Lung (tissue), 12 donors: ENCODE data around the gene CEMP1. TPM values are rescaled to one million over a fixed set of nuclear protein-coding genes. Genes with fewer than 3 reads are reported as not detected.

Experiments
- ATAC-seq: fragments of 200-7000 bp; cut with Tn5 transposase; one replicate; pipeline ENCODE4 v1.9.1; 2020; ENCODE audit warnings: moderate number of reproducible peaks; ENCODE audit not compliant: insufficient read depth, low FRiP score
- DNase-seq, 3 donors: peaks; one replicate each; pipeline ENCODE4 v3.0.0-alpha.2; 2013 to 2017
- H3K27ac ChIP-seq, 2 donors: one replicate each; pipeline ENCODE4 v1.5.1; 2013; ENCODE audit warnings: mild to moderate bottlenecking in 2 of 2, moderate library complexity in 2 of 2, control low read depth in 1 of 2, inconsistent platforms in 1 of 2, low read depth in 1 of 2, low read length in 1 of 2
- H3K27me3 ChIP-seq, 3 donors: one replicate each; pipeline ENCODE4 v1.5.1; 2013; ENCODE audit warnings: low read length in 2 of 3; ENCODE audit not compliant: control insufficient read depth in 3 of 3, insufficient read depth in 3 of 3
- H3K36me3 ChIP-seq, 4 donors: one replicate each; pipeline ENCODE4 v1.5.1; 2013; ENCODE audit warnings: low read length in 4 of 4, mild to moderate bottlenecking in 1 of 4, moderate library complexity in 1 of 4; ENCODE audit not compliant: control insufficient read depth in 4 of 4, insufficient read depth in 4 of 4
- H3K4me1 ChIP-seq, 5 donors: one replicate each; pipeline ENCODE4 v1.5.1; 2013; ENCODE audit warnings: low read length in 5 of 5, mild to moderate bottlenecking in 2 of 5, moderate library complexity in 1 of 5; ENCODE audit not compliant: control insufficient read depth in 5 of 5, insufficient read depth in 5 of 5
- H3K4me3 ChIP-seq: one replicate; pipeline ENCODE4 v1.5.1; 2013; ENCODE audit warnings: mild to moderate bottlenecking, control low read depth, moderate library complexity
- H3K9ac ChIP-seq, 2 donors: one replicate each; pipeline ENCODE4 v1.5.1; 2013; ENCODE audit warnings: low read length in 2 of 2, control low read depth in 1 of 2; ENCODE audit not compliant: insufficient read depth in 1 of 2
- H3K9me3 ChIP-seq, 4 donors: one replicate each; pipeline ENCODE4 v1.5.1; 2013; ENCODE audit warnings: low read length in 3 of 4, mild to moderate bottlenecking in 1 of 4, moderate library complexity in 1 of 4; ENCODE audit not compliant: control insufficient read depth in 4 of 4, insufficient read depth in 3 of 4
- WGBS, 2 donors: extraction: QIAGEN DNeasy Blood & Tissue Kit; methylation state at CpG; one replicate each; pipeline ENCODE4 v1.1.7; 2013; 5-methylcytosine and 5-hydroxymethylcytosine counted together
- polyA plus RNA-seq, 2 donors: library from polyadenylated mRNA; stranded (reverse); fragments of 200-250 nt; gene quantifications; one replicate each; pipeline ENCODE4 v1.2.1, GENCODE V29; 2013
- total RNA-seq, 2 donors: library from RNA; depleted of rRNA in 1 of 2; stranded (reverse); fragments of >200 nt in 1 of 2; gene quantifications; one replicate each; pipeline ENCODE4 v1.2.1, GENCODE V29; 2014 to 2021
- TF ChIP-seq, protein P1 (sequence below): IDR thresholded peaks from 2 replicates; pipeline ENCODE4 v1.5.1; 2012; ENCODE audit warnings: mild to moderate bottlenecking; ENCODE audit errors: control extremely low read depth, extremely low read depth
- donor health status: control.
- donor health status: control.
- donor health status: Bipolar disorder and iron deficiency.
- donor health status: healthy.
- donor health status: DM: yes; HTN: yes; CAD: no.

Gene CEMP1
- total and polyA plus RNA-seq, 4 donors = 0.65 to 2.1 (median 1.4) TPM

DNA sequence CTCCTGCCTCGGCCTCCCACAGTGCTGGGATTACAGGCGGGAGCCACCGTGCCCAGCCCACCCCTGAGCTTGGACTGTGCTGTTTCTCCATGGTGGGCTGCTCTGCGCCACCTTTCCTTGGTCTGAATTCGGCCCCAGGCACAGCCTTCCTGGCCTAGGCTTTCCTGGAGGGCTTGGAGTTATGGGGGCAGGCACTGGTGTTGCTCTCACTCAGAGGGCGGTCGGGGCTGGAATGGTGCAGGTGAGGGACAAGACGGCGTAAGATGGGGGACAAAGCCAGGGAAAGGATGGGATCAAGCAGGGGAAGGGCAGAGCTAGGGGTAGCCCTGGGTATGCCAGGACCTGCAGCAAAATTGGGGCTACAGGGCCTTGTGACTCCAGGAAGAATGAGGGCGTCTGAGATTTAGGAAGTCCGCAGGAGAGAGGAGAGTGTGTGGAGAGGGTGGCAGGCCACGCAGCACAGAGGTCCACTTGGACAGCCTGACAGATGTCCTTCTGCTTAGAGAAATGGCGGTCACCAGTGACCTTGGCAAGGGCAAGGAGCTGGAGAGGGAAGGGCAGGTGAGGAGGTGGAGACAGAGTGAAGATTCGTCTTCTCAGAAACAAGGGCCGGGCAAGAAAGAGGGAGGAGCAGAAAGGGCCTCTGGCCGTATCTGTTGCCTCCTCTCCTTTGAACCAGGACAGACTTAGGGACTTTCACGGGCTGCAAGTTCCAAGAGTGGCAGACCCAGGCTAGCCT lies 19.0 kb downstream of the CEMP1 start:
- H3K36me3 ChIP-seq = peaks cover 0 to 5% (median 0%) of the 10 kb centered on the region in 4 donors
- H3K4me1 ChIP-seq = peaks cover 7 to 29% (median 22%) of the 10 kb centered on the region in 5 donors
- no peak for ATAC-seq
- H3K4me3 ChIP-seq = no peak overlapping the region
- 92 to 93% methylated on average over 17 of the region's 17 CpGs for WGBS, 2 donors
- no peak for DNase-seq
- H3K27me3 ChIP-seq = no peaks in the 10 kb centered on the region
- H3K27ac ChIP-seq = no peak overlapping the region
- H3K9ac ChIP-seq = no peak overlapping the region
- TF ChIP-seq, protein P1, sequence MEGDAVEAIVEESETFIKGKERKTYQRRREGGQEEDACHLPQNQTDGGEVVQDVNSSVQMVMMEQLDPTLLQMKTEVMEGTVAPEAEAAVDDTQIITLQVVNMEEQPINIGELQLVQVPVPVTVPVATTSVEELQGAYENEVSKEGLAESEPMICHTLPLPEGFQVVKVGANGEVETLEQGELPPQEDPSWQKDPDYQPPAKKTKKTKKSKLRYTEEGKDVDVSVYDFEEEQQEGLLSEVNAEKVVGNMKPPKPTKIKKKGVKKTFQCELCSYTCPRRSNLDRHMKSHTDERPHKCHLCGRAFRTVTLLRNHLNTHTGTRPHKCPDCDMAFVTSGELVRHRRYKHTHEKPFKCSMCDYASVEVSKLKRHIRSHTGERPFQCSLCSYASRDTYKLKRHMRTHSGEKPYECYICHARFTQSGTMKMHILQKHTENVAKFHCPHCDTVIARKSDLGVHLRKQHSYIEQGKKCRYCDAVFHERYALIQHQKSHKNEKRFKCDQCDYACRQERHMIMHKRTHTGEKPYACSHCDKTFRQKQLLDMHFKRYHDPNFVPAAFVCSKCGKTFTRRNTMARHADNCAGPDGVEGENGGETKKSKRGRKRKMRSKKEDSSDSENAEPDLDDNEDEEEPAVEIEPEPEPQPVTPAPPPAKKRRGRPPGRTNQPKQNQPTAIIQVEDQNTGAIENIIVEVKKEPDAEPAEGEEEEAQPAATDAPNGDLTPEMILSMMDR = no peak
- no peaks in the 10 kb centered on the region for H3K9me3 ChIP-seq

DNA sequence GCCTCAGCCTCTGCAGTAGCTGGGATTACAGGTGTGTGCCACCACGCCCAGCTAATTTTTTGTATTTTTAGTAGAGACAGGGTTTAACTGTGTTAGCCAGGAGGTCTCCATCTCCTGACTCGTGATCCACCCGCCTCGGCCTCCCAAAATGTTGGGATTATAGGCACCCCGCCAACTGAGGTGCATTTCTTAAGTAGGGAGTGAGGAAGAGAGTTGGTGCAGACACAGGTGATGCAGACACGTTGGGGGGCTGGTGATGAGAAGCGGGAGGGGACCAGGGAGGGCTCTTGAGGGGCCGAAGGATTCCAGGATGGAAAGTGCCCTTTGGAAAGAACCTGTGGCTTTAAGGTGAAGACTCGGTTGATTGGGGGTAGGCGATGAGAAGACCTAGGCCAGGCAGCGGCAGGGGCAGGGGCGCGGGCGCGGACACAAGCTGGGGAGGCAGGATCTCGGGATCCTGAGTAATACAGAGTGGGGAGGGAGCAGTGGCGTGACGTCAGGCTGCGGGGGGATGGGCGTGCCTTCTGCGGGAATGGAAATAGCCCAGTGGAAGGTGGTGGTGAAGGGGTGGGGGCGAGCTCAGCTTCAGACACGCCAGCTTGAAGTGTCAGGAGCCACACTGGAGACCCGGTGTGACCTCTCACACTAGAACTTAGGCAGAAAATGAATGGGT lies 19.9 kb downstream of the CEMP1 start:
- TF ChIP-seq, protein P1 = no peak
- Histone ChIP-seq H3K9me3 (no peaks in the 10 kb centered on the region), H3K4me3 (no peak overlapping the region), H3K4me1 (peaks cover 3 to 21% (median 15%) of the 10 kb centered on the region in 5 donors), H3K27me3 (no peaks in the 10 kb centered on the region), H3K36me3 (peaks cover 0 to under 1% (median 0%) of the 10 kb centered on the region in 4 donors), H3K9ac (no peak overlapping the region), H3K27ac (no peak overlapping the region)
- no peak for ATAC-seq
- 52 to 65% methylated on average over 24 of the region's 24 CpGs for WGBS, 2 donors
- peak in 1 of 3 donors; percentile 61 for DNase-seq

DNA sequence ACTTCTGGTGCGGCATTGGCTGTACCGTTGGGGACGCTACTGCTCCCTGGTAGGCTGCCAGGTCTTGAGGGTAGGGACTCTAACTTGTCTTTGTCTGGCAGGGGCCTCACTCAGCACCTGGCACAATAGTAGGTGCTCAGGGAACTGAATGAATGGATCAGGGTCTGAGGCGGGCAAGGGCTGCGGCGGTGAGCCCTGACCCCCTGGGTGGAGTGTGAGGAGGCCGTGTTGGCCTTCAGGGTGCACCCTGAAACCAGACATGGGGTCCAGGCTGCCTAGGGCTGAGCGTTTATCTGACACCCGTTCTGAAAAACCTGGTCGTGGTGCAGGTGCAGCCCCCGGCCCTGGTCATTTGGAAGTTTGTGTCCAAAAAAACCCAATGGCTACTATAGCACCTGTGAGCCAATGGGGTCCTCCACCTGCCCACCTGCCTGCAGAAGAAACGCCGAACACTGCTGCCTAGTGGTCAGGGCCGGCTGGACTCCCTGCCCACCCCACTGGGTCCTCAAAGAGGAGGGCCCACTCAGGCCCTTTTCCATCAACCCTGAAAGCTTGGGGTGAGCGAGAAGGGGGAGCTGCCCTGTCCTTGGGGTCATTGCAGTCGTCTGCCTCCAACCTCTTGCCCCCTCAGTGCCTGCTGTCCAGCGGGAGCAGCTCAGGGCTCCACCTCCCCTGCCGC lies 22.3 kb downstream of the CEMP1 start:
- Histone ChIP-seq H3K9me3 (no peaks in the 10 kb centered on the region), H3K4me1 (peaks cover 0 to 10% (median 4%) of the 10 kb centered on the region in 5 donors), H3K4me3 (no peak overlapping the region), H3K9ac (no peak overlapping the region), H3K36me3 (no peaks in the 10 kb centered on the region), H3K27ac (no peak overlapping the region), H3K27me3 (no peaks in the 10 kb centered on the region)
- no peak for ATAC-seq
- WGBS, 2 donors = 91 to 92% methylated on average over 17 to 18 of the region's 18 CpGs
- TF ChIP-seq, protein P1 = no peak
- DNase-seq = no peak
